Stimulated activated CD8-positive, alpha-beta memory T cell treated with anti-CD3 and anti-CD28 coated beads, Interleukin-2, amount 100 ng/mL, for 48 hours (primary cell): Measurements from ENCODE around the gene SLC15A5.

Experiments used
- DNase-seq, 2 donors: peaks; one replicate each; pipeline ENCODE4 v3.0.0-alpha.2; 2020; ENCODE audit warnings: low read depth in 2 of 2

The SLC15A5 gene

DNA sequence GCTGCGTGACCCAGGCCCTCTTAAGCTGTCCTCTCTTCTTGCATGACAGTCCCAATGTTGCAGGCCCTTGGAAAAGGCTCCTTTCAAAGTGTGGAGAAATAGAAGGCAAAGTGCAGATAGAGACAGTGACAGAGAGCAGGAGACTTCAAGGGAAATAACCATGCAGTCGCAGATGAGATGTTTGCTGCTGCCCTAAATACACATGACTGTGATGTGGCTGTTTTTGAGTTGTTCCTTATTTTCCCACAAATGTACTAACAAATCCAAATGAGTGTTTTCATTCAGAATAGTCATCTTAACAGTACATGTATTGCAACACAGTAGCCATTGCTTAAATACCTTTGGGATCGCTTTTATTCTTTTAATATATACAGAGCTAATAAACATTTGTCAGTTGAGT is 101.6 kb downstream of the SLC15A5 start:
- DNase-seq: no peak

GRCh38 chr12:16174282-16174681 is 103.2 kb downstream of the SLC15A5 start:
- DNase-seq: no peak

- DNase-seq: no peak
These were observed 106.1 kb downstream of the SLC15A5 start for GRCh38 chr12:16171348-16171747.

DNA sequence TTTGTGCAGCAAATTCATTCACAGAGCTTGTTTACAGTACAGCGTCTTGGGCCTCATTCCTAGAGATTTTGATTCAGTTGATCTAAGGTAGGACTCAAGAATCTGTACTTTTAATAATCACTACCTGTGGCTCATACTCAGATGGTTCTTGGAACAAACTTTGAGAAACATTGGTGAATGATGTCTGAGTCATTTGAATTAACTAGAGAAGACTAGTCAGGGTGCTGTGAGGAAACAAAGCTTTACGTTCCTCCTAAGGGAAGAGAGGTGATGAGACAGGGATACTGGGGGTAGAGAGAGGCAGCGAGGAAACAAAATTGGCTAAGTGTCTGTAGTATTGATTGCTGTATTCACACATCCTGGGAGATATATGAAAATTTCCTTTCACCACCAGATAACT is 109.4 kb downstream of the SLC15A5 start:
- no peak for DNase-seq

- DNase-seq: no peak
These were observed 110.7 kb downstream of the SLC15A5 start for GRCh38 chr12:16166563-16167470.

- DNase-seq: no peak
These were observed 112.0 kb downstream of the SLC15A5 start for GRCh38 chr12:16165506-16165905.

DNA sequence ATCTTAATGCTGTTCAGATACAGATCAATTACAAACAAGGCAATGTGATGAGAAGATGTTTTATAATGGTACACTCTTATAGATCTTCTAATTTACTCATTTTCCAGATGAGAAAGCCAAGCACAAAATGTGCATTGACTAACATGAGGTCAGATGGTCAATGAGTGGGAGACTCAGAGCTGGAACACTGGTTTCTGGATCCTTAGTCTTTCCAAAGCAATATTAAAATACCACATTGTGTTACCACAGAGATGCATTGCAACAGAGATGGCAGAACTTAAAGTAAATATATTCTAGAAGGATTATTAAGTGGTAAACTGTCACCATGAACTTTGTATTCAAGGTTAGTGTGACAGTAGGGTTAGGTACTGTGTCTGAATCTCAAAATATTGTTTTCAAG is 113.6 kb downstream of the SLC15A5 start:
- DNase-seq: no peak

- DNase-seq: no peak
These were observed 114.3 kb downstream of the SLC15A5 start for GRCh38 chr12:16163146-16163545.

DNA sequence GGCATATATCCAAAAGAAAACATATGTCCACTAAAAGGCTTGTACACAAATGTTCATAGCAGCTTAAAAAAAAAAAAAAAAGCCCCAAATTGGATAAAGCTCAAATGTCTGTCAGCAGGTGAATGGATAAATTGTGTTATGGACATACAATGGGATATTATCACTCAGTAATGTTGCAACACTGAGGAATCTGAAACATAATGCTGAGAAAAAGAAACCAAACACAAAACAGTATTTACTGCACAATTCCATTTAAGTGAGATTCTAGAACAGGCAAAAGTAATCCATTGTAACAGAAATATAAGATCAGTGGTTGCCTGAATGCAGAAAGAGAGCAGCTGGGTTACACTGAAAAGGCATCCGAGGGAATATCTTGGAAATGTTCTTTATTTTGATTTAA is 117.9 kb downstream of the SLC15A5 start:
- no peak for DNase-seq

- no peak for DNase-seq
These were observed 119.4 kb downstream of the SLC15A5 start for GRCh38 chr12:16158050-16158449.

GRCh38 chr12:16155938-16156337 is 121.5 kb downstream of the SLC15A5 start:
- DNase-seq: no peak

GRCh38 chr12:16154990-16155389 is 122.5 kb downstream of the SLC15A5 start:
- DNase-seq: no peak

DNA sequence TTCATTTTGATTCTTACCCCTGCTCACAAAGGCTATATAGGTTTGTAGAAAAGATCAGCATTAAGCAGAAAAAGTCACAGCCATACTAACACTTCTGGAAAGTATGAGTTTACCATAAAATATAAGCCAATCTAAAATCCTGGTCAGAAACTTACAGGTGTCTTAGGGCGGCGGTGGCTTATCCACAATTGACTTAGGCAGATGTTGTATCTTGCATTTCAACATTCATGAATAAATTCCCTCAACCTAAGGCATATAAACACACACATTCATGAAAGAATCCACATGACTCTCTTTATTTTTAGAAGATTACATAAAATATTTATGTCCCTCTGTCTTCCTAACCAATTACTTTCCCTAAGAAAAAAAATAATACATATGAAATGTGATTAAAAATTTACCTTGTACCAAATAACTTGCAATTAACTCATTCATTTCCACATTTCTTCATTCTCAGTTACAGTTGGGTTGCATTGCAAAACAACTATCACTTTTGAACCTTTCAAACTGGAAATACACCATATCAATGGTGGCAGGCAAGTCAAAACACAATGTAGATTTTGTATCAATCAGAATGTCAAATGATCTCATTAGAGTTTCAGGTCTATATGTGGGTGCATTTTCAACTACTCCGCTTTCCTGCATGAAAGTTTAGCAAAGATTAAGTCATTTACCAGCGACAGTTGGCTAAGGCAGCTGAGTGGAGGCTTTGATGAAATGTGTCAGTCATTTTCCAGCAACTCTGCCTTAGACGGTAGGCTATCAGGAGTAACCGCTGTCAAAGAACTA is 124.4 kb downstream of the SLC15A5 start:
- DNase-seq: no peak

DNA sequence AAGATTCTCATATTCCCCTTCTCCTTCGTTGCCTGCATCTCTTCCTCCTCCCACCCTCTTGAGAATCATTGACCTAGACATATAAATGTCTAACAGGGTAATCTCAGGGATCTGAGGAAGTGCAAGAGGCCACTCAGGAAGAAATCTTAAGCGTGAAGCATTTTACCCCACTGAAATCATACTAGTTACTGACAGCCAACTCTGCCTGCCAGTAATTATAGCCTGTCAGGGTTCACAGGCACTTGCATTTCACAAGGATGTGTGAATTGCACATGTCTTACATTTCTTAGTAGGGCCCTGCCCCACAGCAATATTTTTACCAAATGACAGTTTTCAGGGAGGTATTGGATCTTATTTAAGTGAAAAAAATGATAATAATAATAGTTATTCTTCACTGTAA is 127.2 kb downstream of the SLC15A5 start:
- no peak for DNase-seq

- no peak for DNase-seq
These were observed 128.5 kb downstream of the SLC15A5 start for GRCh38 chr12:16148938-16149337.
